GM21526 (cell line): ENCODE measurements around the gene PRXL2B.

Experiments
- ATAC-seq: cut with Tn5 transposase; IDR thresholded peaks from one replicate; pipeline ENCODE4 v1.9.1; 2021; ENCODE audit warnings: moderate library complexity; ENCODE audit not compliant: unreplicated experiment, low FRiP score

The PRXL2B gene

DNA sequence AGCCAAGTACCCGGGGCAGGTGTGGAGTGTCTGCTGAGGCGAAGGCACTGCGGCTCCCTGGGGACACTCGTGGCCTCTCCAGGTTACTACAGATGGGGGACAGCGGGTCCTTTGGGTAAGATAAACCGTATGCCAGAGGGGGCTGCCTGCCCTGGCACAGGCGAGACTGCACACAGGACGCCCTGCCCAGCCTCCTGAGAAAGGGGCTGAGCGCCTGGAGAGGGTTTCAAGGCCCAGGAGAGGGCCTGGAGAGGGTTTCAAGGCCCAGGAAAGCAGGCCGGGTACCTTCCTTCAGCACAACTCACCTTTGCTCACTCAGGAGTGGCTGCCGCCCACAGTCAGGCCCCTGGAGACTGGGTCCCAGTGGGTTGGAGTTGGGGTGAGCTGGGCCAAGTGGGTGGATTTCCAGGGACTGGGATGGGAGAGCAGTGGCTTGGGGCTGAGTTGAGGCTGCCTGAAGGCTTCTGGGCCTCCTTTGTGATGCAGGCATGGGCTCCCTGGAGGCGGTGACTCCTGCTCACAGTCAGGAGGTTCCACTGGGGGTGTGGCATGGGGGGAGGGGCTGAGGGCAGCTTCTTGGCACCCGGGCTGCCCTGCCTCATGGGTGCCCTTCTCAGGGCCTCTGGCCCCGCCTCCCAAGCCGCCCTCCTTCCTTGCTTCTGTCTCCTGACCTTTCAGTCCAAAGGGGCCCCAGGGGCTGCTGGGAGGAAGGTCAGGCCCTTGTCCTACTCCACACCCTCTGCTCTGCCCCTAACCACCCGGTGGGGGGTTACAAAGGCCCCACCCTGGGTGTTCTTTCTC is 46.2 kb downstream of the PRXL2B start, which contains the start of gene MMEL1:
Gene MMEL1, minus strand, starts transcription at position 456 of the 801 bp plus-strand sequence. CDS start 3,532 bp downstream, outside the sequence.
- no peak for ATAC-seq

DNA sequence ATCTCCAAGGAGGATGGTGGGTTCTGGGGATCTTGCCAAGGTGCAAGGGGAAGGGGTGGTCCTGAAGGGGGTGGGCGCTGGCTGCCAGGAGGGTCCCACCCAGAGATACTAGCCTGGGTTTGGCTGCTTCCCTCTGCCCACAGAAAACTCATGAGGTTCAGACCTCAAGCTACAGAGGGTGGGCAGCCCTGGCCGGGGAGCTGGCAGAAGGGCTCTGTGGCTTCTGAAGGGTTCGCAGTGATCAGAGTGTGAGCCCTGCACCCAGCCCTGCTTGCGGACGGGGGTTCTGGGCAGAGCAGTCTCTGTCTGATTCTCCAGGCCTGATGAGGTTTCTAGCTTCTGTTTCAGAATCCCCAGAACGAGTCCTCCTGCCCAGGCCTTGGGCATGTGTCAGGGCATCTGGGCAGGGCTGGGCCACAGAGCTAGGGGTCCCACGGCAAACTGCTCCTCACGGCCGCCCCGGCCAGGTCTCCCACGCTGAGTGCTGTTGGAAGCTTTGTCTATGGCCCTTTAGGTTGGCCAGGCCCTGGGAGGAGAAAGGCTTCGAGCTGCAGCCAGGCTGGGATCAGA is 46.9 kb downstream of the PRXL2B start:
- no peak for ATAC-seq

DNA sequence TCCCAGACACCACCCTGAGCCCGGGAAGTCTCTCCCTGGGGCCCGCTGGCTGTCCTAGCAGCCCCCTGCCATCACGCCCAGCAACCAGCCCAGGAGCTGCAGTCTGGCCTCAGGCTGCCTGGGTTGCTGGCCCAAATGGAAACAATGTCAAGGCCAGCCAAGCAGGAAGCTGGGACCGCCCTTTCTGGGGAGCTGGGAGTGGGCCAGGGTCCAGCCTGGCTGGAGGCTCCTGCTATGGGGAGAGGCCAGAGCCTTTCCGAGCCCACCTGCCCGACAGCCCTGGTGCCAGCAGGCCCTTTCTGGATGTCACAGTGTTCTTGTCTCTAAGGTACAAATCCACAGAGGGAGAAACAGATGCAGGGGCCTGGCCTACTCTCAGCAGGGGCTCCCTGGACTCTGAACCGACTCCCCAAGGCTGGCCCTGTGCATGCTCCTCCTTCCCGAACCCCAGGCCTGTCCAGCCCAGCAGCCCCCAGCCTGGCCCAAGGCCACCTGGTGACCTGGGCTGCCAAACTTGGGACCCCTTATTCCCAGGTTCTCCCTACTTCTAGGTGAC is 47.4 kb downstream of the PRXL2B start:
- ATAC-seq, result no peak

DNA sequence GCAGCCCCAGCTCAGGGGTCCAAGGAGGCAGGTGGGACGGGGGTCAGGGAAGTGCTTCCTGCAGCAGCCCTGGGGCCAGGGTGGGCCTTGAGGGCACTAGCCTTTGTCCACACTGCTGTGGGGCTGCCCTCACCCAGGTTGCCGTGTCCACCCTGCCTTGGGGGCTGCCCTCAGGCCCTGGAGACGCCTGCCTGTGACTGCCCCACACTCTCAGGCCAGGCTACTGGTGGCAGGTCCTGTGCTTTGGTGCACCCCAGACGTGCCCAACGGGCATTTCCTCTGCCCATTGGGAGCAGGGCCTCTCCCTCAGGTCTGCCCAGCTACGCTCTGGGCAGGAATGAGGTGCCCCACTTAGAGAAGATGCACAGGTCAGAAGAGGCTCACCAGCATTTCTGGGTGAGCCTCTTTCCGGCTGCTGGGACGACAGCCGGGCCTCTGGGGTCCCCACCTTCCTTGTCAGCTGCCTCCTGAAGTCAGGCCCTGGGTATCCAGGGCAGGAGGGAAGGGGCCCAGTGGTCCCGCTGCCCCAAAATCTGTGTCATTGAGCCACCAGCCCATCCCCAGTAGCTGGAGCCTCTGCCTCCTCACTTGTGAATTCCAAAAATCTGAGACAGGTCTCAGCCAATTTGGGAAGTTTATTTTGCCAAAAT is 48.9 kb downstream of the PRXL2B start:
- ATAC-seq, result no peak

GRCh38 chr1:2636733-2637132 is 50.2 kb downstream of the PRXL2B start:
- ATAC-seq, result no peak

DNA sequence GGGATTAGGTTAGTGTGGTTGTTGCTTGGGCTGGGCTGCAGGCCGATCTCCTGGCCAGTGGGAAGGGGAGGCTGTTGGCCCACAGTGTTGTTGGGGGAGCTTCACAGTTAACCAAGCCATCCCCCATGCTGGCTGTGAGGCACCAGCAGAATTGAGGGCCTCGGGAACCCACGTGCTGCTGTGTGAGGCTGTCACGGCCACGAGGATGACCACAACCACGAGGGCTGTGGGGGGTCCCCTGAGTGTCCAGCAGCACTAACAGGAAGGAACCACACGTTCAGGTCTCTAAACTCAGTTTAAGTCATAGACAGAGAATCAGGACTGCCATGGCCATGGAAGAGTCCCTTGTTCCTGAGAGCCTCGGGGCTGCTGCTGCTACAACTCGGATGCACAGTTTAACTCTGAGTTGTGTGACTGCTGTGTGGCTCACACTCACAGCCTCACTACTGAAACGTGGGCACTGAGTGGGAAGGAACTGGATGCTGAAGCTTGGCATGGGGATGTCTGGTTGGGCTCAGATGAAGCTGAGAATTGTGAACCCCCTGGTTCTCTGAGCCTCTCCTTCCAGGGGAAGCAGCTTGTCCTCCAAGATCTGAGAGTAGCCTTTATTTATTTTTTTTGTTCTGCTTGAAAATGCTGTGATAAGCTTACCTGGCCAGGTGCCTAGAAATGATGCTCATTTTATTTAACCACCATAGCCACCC is 51.0 kb downstream of the PRXL2B start:
- ATAC-seq, result no peak

DNA sequence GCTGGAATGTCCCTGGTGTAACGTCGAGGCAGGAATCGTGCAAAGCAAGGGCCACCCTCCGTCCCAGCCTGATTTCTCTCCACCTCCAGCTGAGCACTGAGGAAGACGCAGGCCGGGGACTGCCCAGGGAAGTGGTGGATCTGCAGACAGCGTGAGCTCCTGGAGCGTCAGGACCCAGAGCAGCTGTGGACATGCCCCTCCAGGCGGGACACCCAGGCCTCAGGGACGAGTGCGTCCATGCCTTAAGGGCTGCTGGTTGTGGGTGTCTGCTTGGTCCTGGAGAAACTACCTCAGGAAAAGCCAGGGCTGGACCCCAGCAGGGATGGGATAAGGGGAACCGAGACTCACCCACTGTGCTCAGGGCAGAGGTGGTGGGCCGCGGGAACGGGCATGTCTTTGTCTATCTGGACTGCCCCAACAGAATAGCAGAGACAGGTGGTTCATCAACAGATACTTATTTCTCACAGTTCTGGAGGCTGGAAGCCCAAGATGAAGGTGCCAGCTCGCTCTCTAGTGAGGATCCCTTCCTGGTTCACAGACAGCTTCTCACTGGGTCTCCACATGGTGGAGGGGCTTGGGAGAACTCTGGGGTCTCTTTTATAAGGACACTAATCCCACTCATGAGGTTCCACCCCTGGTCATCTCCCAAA is 52.0 kb downstream of the PRXL2B start:
- no peak for ATAC-seq

DNA sequence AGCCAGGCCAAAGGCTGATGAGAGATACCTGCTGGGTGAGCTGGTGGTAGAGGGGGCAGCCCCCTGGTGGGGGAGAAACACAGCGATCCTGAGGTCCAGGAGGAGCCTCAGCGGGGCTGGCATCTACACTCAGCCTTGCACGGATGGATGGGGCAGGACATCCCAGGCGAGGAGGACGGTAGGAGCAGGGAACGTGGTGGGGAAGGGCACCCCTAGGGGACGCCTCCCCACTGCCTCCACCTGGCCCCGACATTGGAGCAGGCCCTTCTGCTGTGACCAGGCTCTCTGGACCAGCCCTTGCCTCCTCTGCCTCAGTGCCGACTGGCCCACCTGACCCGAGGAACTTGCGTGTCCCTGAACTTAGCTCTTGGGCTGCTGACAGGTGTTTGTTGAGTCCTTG is 52.6 kb downstream of the PRXL2B start:
- no peak for ATAC-seq

GRCh38 chr1:2639607-2640521 is 53.3 kb downstream of the PRXL2B start:
- ATAC-seq, result no peak

DNA sequence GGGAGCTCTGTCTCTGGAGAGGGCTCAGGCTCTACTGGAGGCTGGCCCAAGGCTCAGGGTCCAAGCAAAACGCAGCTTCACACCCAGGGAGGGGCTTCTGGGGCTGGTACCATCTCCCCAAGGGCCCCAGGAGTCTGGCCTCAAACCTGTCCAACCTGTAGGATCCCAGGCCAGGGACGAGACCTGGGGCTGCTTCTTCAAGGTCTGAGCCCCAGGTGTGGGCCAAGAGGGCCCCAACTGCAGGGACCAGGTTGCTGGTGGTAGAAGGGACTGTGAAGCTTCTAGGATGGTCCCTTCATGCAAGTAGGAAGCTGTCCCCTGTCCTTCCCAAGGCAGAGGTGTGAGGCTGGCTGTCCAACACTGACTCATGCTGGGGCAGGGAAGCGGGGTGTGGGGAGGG is 54.0 kb downstream of the PRXL2B start:
- no peak for ATAC-seq
